Measurements from ENCODE around the gene HCRTR1.

GRCh38 chr1:31668303-31668883, 50.9 kb downstream of the HCRTR1 start:
- no peak for TF ChIP-seq CTCF (IDR thresholded peaks at IDR 0.05)
- TF ChIP-seq POLR2A (IDR thresholded peaks at IDR 0.05): no peak
